Lower lobe of right lung (tissue), 2 donors: ENCODE measurements around the gene HNF1A. TPM values are rescaled to one million over a fixed set of nuclear protein-coding genes. Genes with fewer than 3 reads are reported as not detected.
A peak's percentile ranks its signal among the peaks of the same experiment; 100 is the strongest.

Source experiments
- ATAC-seq, 2 donors: fragments of 200-7000 bp; cut with Tn5 transposase; one replicate each; pipeline ENCODE4 v1.9.1; 2020 to 2022; ENCODE audit warnings: mild to moderate bottlenecking in 2 of 2, moderate library complexity in 2 of 2
- DNase-seq: peaks from one replicate; pipeline ENCODE4 v3.0.0-alpha.2; 2020
- H3K27ac ChIP-seq: fragments of 200-600 bp; one replicate; pipeline ENCODE4 v1.8.0; 2022
- H3K27me3 ChIP-seq: fragments of 200-600 bp; one replicate; pipeline ENCODE4 v1.8.0; 2022; ENCODE audit warnings: low read depth
- H3K36me3 ChIP-seq: fragments of 200-600 bp; one replicate; pipeline ENCODE4 v1.8.0; 2022; ENCODE audit warnings: mild to moderate bottlenecking
- H3K4me1 ChIP-seq: fragments of 200-600 bp; one replicate; pipeline ENCODE4 v1.8.0; 2022
- H3K4me3 ChIP-seq: fragments of 200-600 bp; one replicate; pipeline ENCODE4 v1.8.0; 2022; ENCODE audit warnings: mild to moderate bottlenecking
- H3K9me3 ChIP-seq: fragments of 200-600 bp; one replicate; pipeline ENCODE4 v1.8.0; 2022
- intact Hi-C: fragments of 100-400 bp; cut with DNase I; formaldehyde crosslinking; loops from one replicate; pipeline ENCODE4 v1.11.0; 2022
- total RNA-seq: library from RNA; stranded (reverse); fragmentation: NEBNext Ultra II Directional; extraction: Animal tissue kit (Norgen Biotek cat#: 25700); gene quantifications from one replicate; pipeline ENCODE4 v1.2.1, GENCODE V29; 2021
- TF ChIP-seq, protein P1 (sequence below): fragments of 200-600 bp; IDR thresholded peaks from one replicate; pipeline ENCODE4 v1.8.0; 2022; ENCODE audit warnings: antibody characterized with exemption, mild to moderate bottlenecking
- donor health status: DM: no; HTN: yes; CAD: no; lungs with severe emphysema.

HNF1A gene
- total RNA-seq, 1 donor from 2014 or later = 0.24 TPM

DNA sequence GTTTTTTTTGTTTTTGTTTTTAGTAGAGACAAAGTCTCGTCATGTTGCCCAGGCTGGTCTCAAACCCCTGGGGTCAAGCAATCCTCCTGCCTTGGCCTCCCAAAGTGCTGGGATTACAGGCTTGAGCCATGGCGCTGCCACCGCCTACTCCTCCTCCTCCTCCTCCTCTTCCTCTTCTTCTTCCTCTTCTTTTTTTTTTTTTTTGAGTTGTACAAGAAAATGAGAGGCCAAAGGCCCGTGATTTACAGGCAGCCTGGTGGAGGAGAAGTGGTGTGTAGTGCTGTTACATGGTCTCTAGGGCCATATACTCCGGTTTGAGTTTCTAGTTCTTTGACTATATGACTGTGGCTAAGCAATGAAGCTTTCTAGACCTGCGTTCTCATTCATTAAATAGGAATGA, 44.6 kb upstream of the HNF1A start:
- TF ChIP-seq, protein P1, sequence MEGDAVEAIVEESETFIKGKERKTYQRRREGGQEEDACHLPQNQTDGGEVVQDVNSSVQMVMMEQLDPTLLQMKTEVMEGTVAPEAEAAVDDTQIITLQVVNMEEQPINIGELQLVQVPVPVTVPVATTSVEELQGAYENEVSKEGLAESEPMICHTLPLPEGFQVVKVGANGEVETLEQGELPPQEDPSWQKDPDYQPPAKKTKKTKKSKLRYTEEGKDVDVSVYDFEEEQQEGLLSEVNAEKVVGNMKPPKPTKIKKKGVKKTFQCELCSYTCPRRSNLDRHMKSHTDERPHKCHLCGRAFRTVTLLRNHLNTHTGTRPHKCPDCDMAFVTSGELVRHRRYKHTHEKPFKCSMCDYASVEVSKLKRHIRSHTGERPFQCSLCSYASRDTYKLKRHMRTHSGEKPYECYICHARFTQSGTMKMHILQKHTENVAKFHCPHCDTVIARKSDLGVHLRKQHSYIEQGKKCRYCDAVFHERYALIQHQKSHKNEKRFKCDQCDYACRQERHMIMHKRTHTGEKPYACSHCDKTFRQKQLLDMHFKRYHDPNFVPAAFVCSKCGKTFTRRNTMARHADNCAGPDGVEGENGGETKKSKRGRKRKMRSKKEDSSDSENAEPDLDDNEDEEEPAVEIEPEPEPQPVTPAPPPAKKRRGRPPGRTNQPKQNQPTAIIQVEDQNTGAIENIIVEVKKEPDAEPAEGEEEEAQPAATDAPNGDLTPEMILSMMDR = no peak
- Histone ChIP-seq H3K4me1 (no peaks in the 10 kb centered on the region), H3K36me3 (no peaks in the 10 kb centered on the region), H3K27ac (no peak overlapping the region), H3K27me3 (no peaks in the 10 kb centered on the region), H3K9me3 (no peaks in the 10 kb centered on the region), H3K4me3 (no peak overlapping the region)
- intact Hi-C loops = no loop called here
- DNase-seq = no peak
- ATAC-seq = no peak

DNA sequence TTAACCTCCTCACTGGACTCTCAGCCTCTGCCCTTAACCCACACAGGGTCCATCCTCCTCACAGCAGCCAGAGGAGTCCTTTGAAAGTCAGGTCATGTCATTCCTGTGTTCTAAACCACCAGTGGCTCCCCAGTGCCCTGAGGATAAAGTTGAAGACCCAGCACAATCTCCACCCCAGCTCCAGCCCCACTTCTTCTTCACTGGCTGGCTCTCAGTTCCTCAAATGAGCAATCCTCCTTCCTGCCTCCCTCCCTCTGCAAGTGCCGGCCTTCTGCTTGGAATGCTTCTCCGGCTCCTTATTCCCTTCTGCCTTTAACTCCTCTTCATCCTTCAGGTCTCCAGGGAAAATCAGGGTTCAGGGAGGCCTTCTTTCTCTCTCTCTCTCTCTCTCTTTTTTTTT, 42.1 kb upstream of the HNF1A start:
- H3K4me3 ChIP-seq = no peak overlapping the region
- no peak for DNase-seq
- H3K9me3 ChIP-seq = no peaks in the 10 kb centered on the region
- H3K27me3 ChIP-seq = no peaks in the 10 kb centered on the region
- H3K27ac ChIP-seq = no peak overlapping the region
- H3K36me3 ChIP-seq = no peaks in the 10 kb centered on the region
- H3K4me1 ChIP-seq = peaks cover 6% of the 10 kb centered on the region
- intact Hi-C loops = no loop called here
- TF ChIP-seq, protein P1 = no peak
- peak; percentile 53 to 64 for ATAC-seq

DNA sequence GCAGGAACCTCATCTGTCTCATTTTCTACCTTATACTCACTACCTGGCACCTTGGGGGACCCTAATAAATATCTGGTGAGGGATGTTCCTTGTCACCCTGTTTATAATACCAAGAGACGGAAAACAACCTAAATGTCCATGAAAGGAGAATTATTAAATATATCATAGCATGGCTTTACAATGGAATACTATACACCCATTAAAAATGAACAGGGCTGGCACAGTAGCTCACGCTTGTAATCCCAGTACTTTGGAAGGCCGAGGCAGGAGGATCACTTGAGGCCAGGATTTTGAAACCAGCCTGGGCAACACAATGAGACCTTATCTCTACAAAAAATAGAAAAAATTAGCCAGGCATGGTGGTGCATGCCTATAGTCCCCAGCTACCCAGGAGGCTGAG, 39.8 kb upstream of the HNF1A start:
- TF ChIP-seq, protein P1 = no peak
- Histone ChIP-seq H3K27ac (no peak overlapping the region), H3K9me3 (no peaks in the 10 kb centered on the region), H3K4me3 (no peak overlapping the region), H3K36me3 (no peaks in the 10 kb centered on the region), H3K27me3 (no peaks in the 10 kb centered on the region), H3K4me1 (peaks cover 6% of the 10 kb centered on the region)
- ATAC-seq = no peak
- DNase-seq = no peak
- intact Hi-C loops = no loop called here

DNA sequence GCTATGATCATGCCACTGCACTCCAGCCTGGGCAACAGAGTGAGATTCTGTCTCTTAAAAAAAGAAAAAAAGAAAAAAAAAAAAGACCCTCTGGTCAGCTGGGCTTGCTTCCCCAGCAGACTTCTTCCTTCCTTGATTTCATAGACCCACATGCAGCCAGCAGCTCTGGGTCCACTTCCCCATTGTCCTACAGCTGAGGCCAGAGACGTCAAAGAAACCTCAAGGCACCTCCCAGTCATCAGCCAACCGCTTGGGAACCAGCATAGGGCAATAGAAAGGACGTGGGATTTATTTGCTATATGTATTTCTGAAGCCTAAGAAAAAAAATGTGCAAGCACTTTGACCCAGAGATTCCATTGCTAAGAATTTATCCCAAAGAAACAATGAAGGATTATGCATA, 38.8 kb upstream of the HNF1A start:
- TF ChIP-seq, protein P1 = no peak
- Histone ChIP-seq H3K27me3 (no peaks in the 10 kb centered on the region), H3K9me3 (no peaks in the 10 kb centered on the region), H3K4me1 (peaks cover 6% of the 10 kb centered on the region), H3K36me3 (no peaks in the 10 kb centered on the region), H3K4me3 (no peak overlapping the region), H3K27ac (no peak overlapping the region)
- ATAC-seq (peak; percentile 63 to 81), DNase-seq (peak; percentile 71)
- intact Hi-C loops = no loop called here

DNA sequence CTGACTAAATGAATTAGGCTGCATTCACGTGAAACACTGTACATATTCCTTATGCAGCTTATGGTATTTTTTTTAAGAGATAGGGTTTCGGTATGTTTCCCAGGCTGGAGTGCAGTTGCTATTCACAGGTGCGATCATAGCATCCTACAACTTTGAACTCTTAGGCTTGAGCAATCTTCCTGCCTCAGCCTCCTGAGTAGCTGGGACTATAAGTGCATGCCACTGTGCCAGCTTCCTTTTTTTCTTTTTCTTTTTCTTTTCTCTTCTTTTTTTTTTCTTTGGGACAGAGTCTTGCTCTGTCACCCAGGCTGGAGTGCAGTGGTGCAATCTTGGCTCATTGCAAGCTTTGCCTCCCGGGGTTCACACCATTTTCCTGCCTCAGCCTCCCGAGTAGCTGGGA, 38.3 kb upstream of the HNF1A start:
- Histone ChIP-seq H3K27ac (no peak overlapping the region), H3K9me3 (no peaks in the 10 kb centered on the region), H3K4me1 (peaks cover 6% of the 10 kb centered on the region), H3K36me3 (no peaks in the 10 kb centered on the region), H3K4me3 (no peak overlapping the region), H3K27me3 (no peaks in the 10 kb centered on the region)
- DNase-seq (no peak), ATAC-seq (no peak)
- TF ChIP-seq, protein P1 = no peak
- intact Hi-C loops = no loop called here

DNA sequence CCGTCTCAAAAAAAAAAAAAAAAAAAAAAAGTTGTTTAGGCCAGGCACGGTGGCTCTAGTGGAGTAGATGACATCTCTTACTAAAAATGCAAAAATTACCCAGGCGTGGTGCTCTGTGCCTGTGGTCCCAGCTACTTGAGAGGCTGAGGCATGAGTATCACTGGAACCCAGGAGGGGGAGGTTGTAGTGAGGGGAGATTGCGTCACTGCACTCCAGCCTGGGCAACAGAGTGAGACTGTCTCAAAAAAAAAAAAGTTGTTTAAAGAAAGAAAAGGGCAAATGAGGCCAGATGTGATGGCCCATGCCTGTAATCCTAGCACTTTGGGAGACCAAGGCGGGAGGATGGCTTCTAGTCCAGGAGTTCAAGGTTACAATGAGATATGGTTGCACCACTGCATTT, 37.5 kb upstream of the HNF1A start:
- ATAC-seq (peak; percentile 32 to 46), DNase-seq (no peak)
- TF ChIP-seq, protein P1 = no peak
- Histone ChIP-seq H3K27ac (no peak overlapping the region), H3K4me1 (peaks cover 6% of the 10 kb centered on the region), H3K9me3 (no peaks in the 10 kb centered on the region), H3K4me3 (no peak overlapping the region), H3K27me3 (no peaks in the 10 kb centered on the region), H3K36me3 (no peaks in the 10 kb centered on the region)
- intact Hi-C loops = no loop called here
